Thyroid gland (tissue), 4 donors: ENCODE data around the gene SNCB. TPM values are rescaled to one million over a fixed set of nuclear protein-coding genes. Genes with fewer than 3 reads are reported as not detected.

ENCODE experiments used
- DNase-seq, 2 donors: peaks; one replicate each; pipeline ENCODE4 v3.0.0-alpha.2; 2019
- H3K27ac ChIP-seq, 3 donors: fragments of 200-600 bp; sonication (generic); 1 replicate in 2 of 3; 2 replicates in 1 of 3; pipeline ENCODE4 v1.5.1; 2016 to 2019; ENCODE audit warnings: mild to moderate bottlenecking in 1 of 3, moderate library complexity in 1 of 3
- H3K27me3 ChIP-seq: fragments of 200-600 bp; sonication (generic); one replicate; pipeline ENCODE4 v1.5.1; 2019
- H3K36me3 ChIP-seq, 2 donors: fragments of 200-600 bp; sonication (generic); one replicate each; pipeline ENCODE4 v1.5.1; 2016 to 2019
- H3K4me1 ChIP-seq, 2 donors: fragments of 200-600 bp; sonication (generic); one replicate each; pipeline ENCODE4 v1.5.1; 2017 to 2019
- H3K4me3 ChIP-seq, 3 donors: fragments of 200-600 bp; sonication (generic); replicated peaks in 1 of 3; 1 replicate in 2 of 3; 2 replicates in 1 of 3; pipeline ENCODE4 v1.5.1; 2016; ENCODE audit warnings: mild to moderate bottlenecking in 1 of 3
- H3K9me3 ChIP-seq: fragments of 200-600 bp; sonication (generic); one replicate; pipeline ENCODE4 v1.5.1; 2017
- POLR2A ChIP-seq, 2 donors: fragments of 450-650 bp; IDR thresholded peaks; one replicate each; pipeline ENCODE4 v1.6.1; 2017; ENCODE audit warnings: antibody characterized with exemption in 2 of 2, mild to moderate bottlenecking in 2 of 2, moderate library complexity in 1 of 2
- WGBS, 2 donors: methylation state at CpG; one replicate each; pipeline ENCODE4 v1.1.5; 2017; 5-methylcytosine and 5-hydroxymethylcytosine counted together
- intact Hi-C: fragments of 100-400 bp; cut with DNase I; formaldehyde crosslinking; loops from one replicate; pipeline ENCODE4 v1.15.1; 2023
- total RNA-seq, 4 donors: library from RNA; depleted of rRNA; stranded (reverse); fragments of >200 nt; gene quantifications; one replicate each; pipeline ENCODE4 v1.2.3, GENCODE V29; 2016
- TF ChIP-seq, protein P1 (sequence below), 6 experiments: fragments of 200-600 bp in 3 of 6; fragments of 450-650 bp in 3 of 6; sonication (generic) in 3 of 6; IDR thresholded peaks; one replicate each; pipeline ENCODE4 v1.5.1; 2016 to 2019; ENCODE audit warnings: antibody characterized with exemption in 6 of 6, mild to moderate bottlenecking in 2 of 6, inconsistent platforms in 1 of 6, moderate library complexity in 1 of 6

SNCB gene
- total RNA-seq, 4 donors from 2014 or later, result not detected

GRCh38 chr5:176660860-176661641 is 30.7 kb upstream of the SNCB start:
- no peaks in the 10 kb centered on the region for H3K27me3 ChIP-seq
- no peak overlapping the region for H3K27ac ChIP-seq
- H3K36me3 ChIP-seq, result peaks cover 8 to 9% of the 10 kb centered on the region in 2 donors
- no peak for TF ChIP-seq POLR2A (IDR thresholded peaks at IDR 0.05)
- TF ChIP-seq, protein P1, sequence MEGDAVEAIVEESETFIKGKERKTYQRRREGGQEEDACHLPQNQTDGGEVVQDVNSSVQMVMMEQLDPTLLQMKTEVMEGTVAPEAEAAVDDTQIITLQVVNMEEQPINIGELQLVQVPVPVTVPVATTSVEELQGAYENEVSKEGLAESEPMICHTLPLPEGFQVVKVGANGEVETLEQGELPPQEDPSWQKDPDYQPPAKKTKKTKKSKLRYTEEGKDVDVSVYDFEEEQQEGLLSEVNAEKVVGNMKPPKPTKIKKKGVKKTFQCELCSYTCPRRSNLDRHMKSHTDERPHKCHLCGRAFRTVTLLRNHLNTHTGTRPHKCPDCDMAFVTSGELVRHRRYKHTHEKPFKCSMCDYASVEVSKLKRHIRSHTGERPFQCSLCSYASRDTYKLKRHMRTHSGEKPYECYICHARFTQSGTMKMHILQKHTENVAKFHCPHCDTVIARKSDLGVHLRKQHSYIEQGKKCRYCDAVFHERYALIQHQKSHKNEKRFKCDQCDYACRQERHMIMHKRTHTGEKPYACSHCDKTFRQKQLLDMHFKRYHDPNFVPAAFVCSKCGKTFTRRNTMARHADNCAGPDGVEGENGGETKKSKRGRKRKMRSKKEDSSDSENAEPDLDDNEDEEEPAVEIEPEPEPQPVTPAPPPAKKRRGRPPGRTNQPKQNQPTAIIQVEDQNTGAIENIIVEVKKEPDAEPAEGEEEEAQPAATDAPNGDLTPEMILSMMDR (IDR thresholded peaks at IDR 0.05), result peak; percentile 77 to 99 (median 90)
- peaks cover 0 to 5% of the 10 kb centered on the region in 2 donors for H3K4me1 ChIP-seq
- no peak overlapping the region for H3K4me3 ChIP-seq
- H3K9me3 ChIP-seq, result no peaks in the 10 kb centered on the region
- peak; percentile 63 to 72 for DNase-seq
- intact Hi-C loops, result no loop called here
- 69 to 81% methylated on average over 14 to 23 of the region's 33 CpGs for WGBS, 2 donors

DNA sequence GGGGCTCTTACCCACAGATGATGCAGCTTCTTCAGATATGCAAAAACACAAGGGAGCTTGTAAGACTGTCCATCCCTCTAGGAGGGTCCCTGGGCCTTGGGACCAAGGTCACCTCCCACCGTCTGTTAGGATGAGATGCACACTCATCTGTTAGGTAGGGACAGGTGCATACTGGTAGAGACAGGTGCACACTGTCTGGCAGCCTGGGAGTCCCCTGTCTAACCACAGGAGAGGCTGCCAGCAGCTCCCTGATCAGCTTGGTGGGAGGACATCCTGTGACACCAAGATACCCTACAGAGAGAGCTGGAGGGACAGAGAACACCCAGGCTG is 30.2 kb upstream of the SNCB start:
- no peak overlapping the region for H3K4me3 ChIP-seq
- WGBS, 2 donors, result 33 to 83% methylated on average over 1 of the region's 1 CpG
- intact Hi-C loops, result no loop called here
- TF ChIP-seq POLR2A (IDR thresholded peaks at IDR 0.05), result no peak
- TF ChIP-seq, protein P1 (IDR thresholded peaks at IDR 0.05), result no peak
- no peaks in the 10 kb centered on the region for H3K9me3 ChIP-seq
- DNase-seq, result no peak
- H3K27ac ChIP-seq, result no peak overlapping the region
- peaks cover 8 to 9% of the 10 kb centered on the region in 2 donors for H3K36me3 ChIP-seq
- no peaks in the 10 kb centered on the region for H3K27me3 ChIP-seq
- H3K4me1 ChIP-seq, result peaks cover 0 to 5% of the 10 kb centered on the region in 2 donors

GRCh38 chr5:176659860-176660461 is 29.6 kb upstream of the SNCB start:
- Histone ChIP-seq H3K9me3 (no peaks in the 10 kb centered on the region), H3K4me3 (no peak overlapping the region), H3K27me3 (no peaks in the 10 kb centered on the region), H3K36me3 (peaks cover 8 to 9% of the 10 kb centered on the region in 2 donors), H3K27ac (no peak overlapping the region), H3K4me1 (peaks cover 0 to 5% of the 10 kb centered on the region in 2 donors)
- DNase-seq, result no peak
- 69 to 72% methylated on average over 4 of the region's 4 CpGs for WGBS, 2 donors
- intact Hi-C loops, result loop anchor here (5.0 kb wide), 1 partner anchor 243 kb away; the partner anchor contains the start of gene CLTB
- TF ChIP-seq, protein P1 (IDR thresholded peaks at IDR 0.05), result no peak
- no peak for TF ChIP-seq POLR2A (IDR thresholded peaks at IDR 0.05)

GRCh38 chr5:176659512-176659839 is 29.1 kb upstream of the SNCB start:
- Histone ChIP-seq H3K9me3 (no peaks in the 10 kb centered on the region), H3K27me3 (no peaks in the 10 kb centered on the region), H3K27ac (no peak overlapping the region), H3K36me3 (peaks cover 8 to 9% of the 10 kb centered on the region in 2 donors), H3K4me1 (peaks cover 0 to 5% of the 10 kb centered on the region in 2 donors), H3K4me3 (no peak overlapping the region)
- WGBS, 2 donors, result 75 to 86% methylated on average over 7 of the region's 7 CpGs
- intact Hi-C loops, result loop anchor here (5.0 kb wide), 1 partner anchor 242 kb away; the partner anchor contains the start of gene CLTB
- TF ChIP-seq, protein P1 (IDR thresholded peaks at IDR 0.05), result no peak
- TF ChIP-seq POLR2A (IDR thresholded peaks at IDR 0.05), result no peak
- no peak for DNase-seq
